H1 (cell line): ENCODE results near the gene TMEM150A. TPM values are rescaled to one million over a fixed set of nuclear protein-coding genes. Genes with fewer than 3 reads are reported as not detected.

ENCODE experiments used
- CTCF ChIA-PET: fragments of 300-600 bp; sonication (Branson Sonifier 250); formaldehyde crosslinking; loops from one replicate; lab custom pipeline; 2021; ENCODE audit not compliant: partially characterized antibody; lab: Charles Lee
- POLR2A ChIA-PET: fragments of 300-600 bp; sonication (Branson Sonifier 250); formaldehyde crosslinking; loops from one replicate; lab custom pipeline; 2021; ENCODE audit warnings: inconsistent platforms; ENCODE audit not compliant: partially characterized antibody; lab: Charles Lee
- DNase-seq, 2 experiments: peaks; one replicate each; pipeline versions ENCODE4 v3.0.0 to v3.0.0-alpha.2; 2010 to 2022; ENCODE audit warnings: low spot score in 2 of 2, low read depth in 1 of 2, mixed read lengths in 1 of 2
- FAIRE-seq: peaks from 2 replicates; lab custom pipeline; 2011; peaks lifted over from hg19 to GRCh38; lab: Jason Lieb, UNC
- H2AFZ ChIP-seq: 2 replicates; pipeline ENCODE4 v1.8.1; 2012; ENCODE audit warnings: low read length, inconsistent platforms
- H2AK5ac ChIP-seq: 2 replicates; pipeline ENCODE4 v1.6.1; 2013; ENCODE audit warnings: low read depth, low read length
- H2BK120ac ChIP-seq: replicated peaks from 2 replicates; pipeline ENCODE3; 2013; ENCODE audit warnings: low read depth, low read length, inconsistent platforms
- H2BK12ac ChIP-seq: 2 replicates; pipeline ENCODE4 v1.6.1; 2013; ENCODE audit warnings: low read depth, low read length
- H2BK15ac ChIP-seq: 2 replicates; pipeline ENCODE4 v1.6.1; 2013; ENCODE audit warnings: low read length
- H2BK20ac ChIP-seq: 2 replicates; pipeline ENCODE4 v1.6.1; 2013; ENCODE audit warnings: low read length
- H2BK5ac ChIP-seq: 2 replicates; pipeline ENCODE4 v1.6.1; 2013; ENCODE audit warnings: low read depth, low read length
- H3K14ac ChIP-seq: 2 replicates; pipeline ENCODE4 v1.6.1; 2013; ENCODE audit warnings: inconsistent platforms; ENCODE audit not compliant: insufficient read length
- H3K18ac ChIP-seq: 2 replicates; pipeline ENCODE4 v1.6.1; 2013; ENCODE audit warnings: low read length; ENCODE audit errors: extremely low read depth
- H3K23ac ChIP-seq: 2 replicates; pipeline ENCODE4 v1.6.1; 2013; ENCODE audit warnings: inconsistent platforms; ENCODE audit not compliant: insufficient read length
- H3K23me2 ChIP-seq: 2 replicates; pipeline ENCODE4 v1.6.1; 2013; ENCODE audit warnings: low read depth, low read length
- H3K27ac ChIP-seq: 2 replicates; pipeline ENCODE4 v1.6.1; 2011; ENCODE audit warnings: low read depth, low read length, inconsistent platforms
- H3K27me3 ChIP-seq, 4 experiments: replicated peaks in 1 of 4; 1 replicate in 1 of 4; 2 replicates in 3 of 4; pipeline versions ENCODE4 v1.6.1 to v1.8.1; 2011 to 2013; ENCODE audit warnings: low read length in 3 of 4, mild to moderate bottlenecking in 3 of 4, inconsistent platforms in 2 of 4, mixed read lengths in 2 of 4, moderate library complexity in 1 of 4; ENCODE audit not compliant: control insufficient read depth in 3 of 4, insufficient read depth in 3 of 4; ENCODE audit errors: extremely low read depth in 1 of 4
- H3K36me3 ChIP-seq, 4 experiments: 2 replicates each; pipeline versions ENCODE4 v1.6.1 to v1.8.1; 2011 to 2013; ENCODE audit warnings: mild to moderate bottlenecking in 4 of 4, low read length in 3 of 4, moderate library complexity in 2 of 4, control low read depth in 1 of 4, inconsistent platforms in 1 of 4; ENCODE audit not compliant: insufficient read depth in 4 of 4, control insufficient read depth in 2 of 4
- H3K4ac ChIP-seq: replicated peaks from 2 replicates; pipeline ENCODE3; 2013; ENCODE audit warnings: low read length, low read depth, mixed read lengths, inconsistent platforms; ENCODE audit not compliant: insufficient read length
- H3K4me1 ChIP-seq, 4 experiments: replicated peaks in 1 of 4; 1 replicate in 1 of 4; 2 replicates in 3 of 4; pipeline versions ENCODE4 v1.6.1 to v1.8.1; 2011 to 2013; ENCODE audit warnings: low read length in 3 of 4, inconsistent platforms in 2 of 4, mixed read lengths in 1 of 4; ENCODE audit not compliant: insufficient read depth in 4 of 4, control insufficient read depth in 3 of 4
- H3K4me2 ChIP-seq, 2 experiments: 2 replicates each; pipeline versions ENCODE4 v1.6.1 to v1.8.1; 2011 to 2013; ENCODE audit warnings: low read depth in 2 of 2, low read length in 2 of 2, control low read depth in 1 of 2, inconsistent platforms in 1 of 2, mild to moderate bottlenecking in 1 of 2; ENCODE audit not compliant: insufficient read depth in 1 of 2
- H3K4me3 ChIP-seq, 4 experiments: fragments of 200-600, 300-600 bp in 1 of 4; sonication (generic), shearing (Covaris generic), sonication (Bioruptor Twin) in 1 of 4; 2 replicates each; pipeline versions ENCODE4 v1.5.1 to v1.8.1; 2011 to 2016; ENCODE audit warnings: low read length in 4 of 4, low read depth in 3 of 4, control low read depth in 2 of 4, inconsistent platforms in 2 of 4, mild to moderate bottlenecking in 2 of 4, mixed read lengths in 1 of 4, moderate library complexity in 1 of 4; ENCODE audit not compliant: insufficient read depth in 2 of 4; ENCODE audit errors: extremely low read depth in 1 of 4
- H3K56ac ChIP-seq: replicated peaks from 2 replicates; pipeline ENCODE3; 2013; ENCODE audit warnings: low read depth, mild to moderate bottlenecking, mixed read lengths, low read length, inconsistent platforms; ENCODE audit not compliant: insufficient read length
- H3K79me1 ChIP-seq: 2 replicates; pipeline ENCODE4 v1.6.1; 2013; ENCODE audit warnings: low read depth, low read length, control low read depth
- H3K79me2 ChIP-seq, 2 experiments: 2 replicates each; pipeline versions ENCODE4 v1.6.1 to v1.8.1; 2012 to 2013; ENCODE audit warnings: low read length in 2 of 2, mild to moderate bottlenecking in 2 of 2, inconsistent platforms in 1 of 2; ENCODE audit not compliant: insufficient read depth in 2 of 2, control insufficient read depth in 1 of 2
- H3K9ac ChIP-seq, 4 experiments: replicated peaks in 1 of 4; 1 replicate in 1 of 4; 2 replicates in 3 of 4; pipeline versions ENCODE4 v1.6.1 to v1.8.1; 2011 to 2013; ENCODE audit warnings: low read depth in 3 of 4, low read length in 3 of 4, control low read depth in 2 of 4, mild to moderate bottlenecking in 2 of 4, moderate library complexity in 2 of 4, inconsistent platforms in 1 of 4; ENCODE audit errors: extremely low read depth in 1 of 4
- H3K9me3 ChIP-seq, 2 experiments: 2 replicates each; pipeline versions ENCODE4 v1.6.1 to v1.8.1; 2012 to 2013; ENCODE audit warnings: mild to moderate bottlenecking in 2 of 2, moderate library complexity in 2 of 2, control low read depth in 1 of 2, inconsistent platforms in 1 of 2, low read depth in 1 of 2, low read length in 1 of 2, mixed read lengths in 1 of 2; ENCODE audit not compliant: insufficient read depth in 2 of 2
- H4K20me1 ChIP-seq, 2 experiments: replicated peaks in 1 of 2; 2 replicates each; pipeline versions ENCODE3 to v1.8.1; 2011 to 2013; ENCODE audit warnings: inconsistent platforms in 2 of 2, low read length in 2 of 2, mild to moderate bottlenecking in 1 of 2; ENCODE audit not compliant: insufficient read depth in 2 of 2, control insufficient read depth in 1 of 2
- H4K5ac ChIP-seq: 2 replicates; pipeline ENCODE4 v1.6.1; 2013; ENCODE audit warnings: low read length, low read depth, mixed read lengths, inconsistent platforms; ENCODE audit not compliant: insufficient read length
- H4K8ac ChIP-seq: 2 replicates; pipeline ENCODE4 v1.8.0; 2013; ENCODE audit warnings: mild to moderate bottlenecking, moderate library complexity, low read length, inconsistent platforms; ENCODE audit not compliant: insufficient read depth; ENCODE audit errors: extremely low read depth
- H4K91ac ChIP-seq: replicated peaks from 2 replicates; pipeline ENCODE3; 2013; ENCODE audit warnings: low read length, mixed read lengths, inconsistent platforms; ENCODE audit not compliant: insufficient read length
- JUND ChIP-seq: IDR thresholded peaks from 2 replicates; pipeline ENCODE4 v1.6.1; 2011; ENCODE audit warnings: mild to moderate bottlenecking, improper control_type of control experiment, low read length
- MAFK ChIP-seq: IDR thresholded peaks from 2 replicates; pipeline ENCODE4 v1.6.1; 2012; ENCODE audit warnings: low read depth, mild to moderate bottlenecking, improper control_type of control experiment, low read length
- SAP30 ChIP-seq: fragments of 300-600 bp; sonication (generic); IDR thresholded peaks from 2 replicates; pipeline ENCODE4 v1.7.1; 2012; ENCODE audit warnings: low read length, moderate library complexity, mild to moderate bottlenecking, inconsistent platforms; ENCODE audit not compliant: insufficient read depth, insufficient replicate concordance
- TAF1 ChIP-seq: IDR thresholded peaks from 2 replicates; pipeline ENCODE4 v1.6.1; 2011; ENCODE audit warnings: mild to moderate bottlenecking, low read depth, low read length
- TCF12 ChIP-seq: IDR thresholded peaks from 2 replicates; pipeline ENCODE4 v1.6.1; 2011; ENCODE audit warnings: low read depth, mild to moderate bottlenecking, low read length
- WGBS, 2 experiments: shearing (Covaris generic) in 1 of 2; methylation state at CpG; one replicate each; pipeline versions ENCODE4 v1.1.6 to v1.1.7; 2013 to 2015; ENCODE audit warnings: low lambda C conversion rate in 2 of 2, mixed read lengths in 2 of 2, inconsistent platforms in 1 of 2, low coverage in 1 of 2, missing lambda C conversion rate in 1 of 2; ENCODE audit not compliant: insufficient replicate concordance in 2 of 2, insufficient coverage in 1 of 2, insufficient read length in 1 of 2; ENCODE audit errors: extremely low coverage in 1 of 2, missing lambda C conversion rate in 1 of 2; 5-methylcytosine and 5-hydroxymethylcytosine counted together
- polyA plus RNA-seq, 7 experiments: library from polyadenylated mRNA; depleted of rRNA in 3 of 7; stranded (reverse) in 5 of 7; unstranded in 2 of 7; fragments of >200 nt in 5 of 7; fragments of 200-250 nt in 2 of 7; gene quantifications; 1 replicate in 5 of 7; 2 replicates in 1 of 7; 4 replicates in 1 of 7; pipeline versions ENCODE4 v1.2.1 to v1.2.3, GENCODE V29; 2011 to 2013; ENCODE audit warnings: missing spikeins in 2 of 7, mixed read lengths in 2 of 7
- total RNA-seq: library from RNA; stranded (reverse); fragmentation: NEBNext Ultra II Directional; extraction: Animal tissue kit (Norgen Biotek cat#: 25700); gene quantifications from 2 replicates; pipeline ENCODE4 v1.2.1, GENCODE V29; 2021
- TF ChIP-seq, protein P1 (sequence below): IDR thresholded peaks from 2 replicates; pipeline ENCODE4 v1.6.1; 2012; ENCODE audit warnings: low read length, inconsistent platforms

TMEM150A gene
- total and polyA plus RNA-seq, 2 of the 8 experiments (the other 6 are each of a cell fraction or from before 2014, with no cell fraction given): 19.8 to 29.9 TPM

DNA sequence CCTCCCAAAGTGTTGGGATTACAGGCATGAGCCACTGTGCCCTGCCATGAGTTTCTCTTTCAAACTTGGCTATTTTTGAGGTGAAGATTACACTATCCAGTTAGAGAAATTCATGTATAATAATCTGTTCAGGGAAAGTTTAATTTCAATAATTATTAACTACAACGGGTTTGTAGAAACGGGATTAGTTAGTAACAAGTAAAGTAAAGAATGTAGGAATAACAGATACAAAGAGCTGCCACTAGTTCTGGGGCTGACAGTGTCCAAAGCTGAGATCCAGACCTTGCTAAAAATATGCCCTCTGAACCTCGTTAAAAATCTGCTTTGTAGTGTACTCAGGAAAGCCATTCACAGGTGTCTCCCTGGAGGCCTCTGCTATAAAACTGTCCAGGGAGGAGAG is 48.6 kb upstream of the TMEM150A start:
- 0 out of 2 replicates have a peak, but pooled peaks cover 2% of the 10 kb centered on the region for H3K23me2 ChIP-seq
- WGBS, 2 experiments: 100% methylated on average over 3 of the region's 3 CpGs; no CpG with 5 or more reads in 1 of the 2 experiments
- CTCF ChIA-PET: interaction anchor here (0.8 to 8.4 kb wide), 6 partner anchors 9 to 55 kb away, joined by 3 to 69 read pairs (median 6); no protein-coding TSS in a partner anchor
- no peak for TF ChIP-seq JUND
- TF ChIP-seq MAFK: no peak
- TF ChIP-seq, protein P1, sequence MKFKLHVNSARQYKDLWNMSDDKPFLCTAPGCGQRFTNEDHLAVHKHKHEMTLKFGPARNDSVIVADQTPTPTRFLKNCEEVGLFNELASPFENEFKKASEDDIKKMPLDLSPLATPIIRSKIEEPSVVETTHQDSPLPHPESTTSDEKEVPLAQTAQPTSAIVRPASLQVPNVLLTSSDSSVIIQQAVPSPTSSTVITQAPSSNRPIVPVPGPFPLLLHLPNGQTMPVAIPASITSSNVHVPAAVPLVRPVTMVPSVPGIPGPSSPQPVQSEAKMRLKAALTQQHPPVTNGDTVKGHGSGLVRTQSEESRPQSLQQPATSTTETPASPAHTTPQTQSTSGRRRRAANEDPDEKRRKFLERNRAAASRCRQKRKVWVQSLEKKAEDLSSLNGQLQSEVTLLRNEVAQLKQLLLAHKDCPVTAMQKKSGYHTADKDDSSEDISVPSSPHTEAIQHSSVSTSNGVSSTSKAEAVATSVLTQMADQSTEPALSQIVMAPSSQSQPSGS: no peak
- TF ChIP-seq TCF12: no peak
- no peak for TF ChIP-seq SAP30
- TF ChIP-seq TAF1: no peak

More for the DNA sequence above, 48.6 kb upstream of the TMEM150A start:
- Histone ChIP-seq H3K79me1 (no peaks in the 10 kb centered on the region), H3K4ac (no peak overlapping the region), H3K23ac (no peak overlapping the region), H3K4me3 (no peak overlapping the region), H3K27ac (no peak overlapping the region), H4K5ac (no peak overlapping the region), H3K56ac (no peak overlapping the region), H3K9me3 (no peaks in the 10 kb centered on the region), H2AFZ (no peak overlapping the region), H2BK120ac (no peak overlapping the region), H4K20me1 (peaks cover 0 to 2% of the 10 kb centered on the region in 2 experiments), H2BK5ac (no peak overlapping the region), H3K4me1 (0 out of 7 replicates have a peak, but pooled peaks cover 0 to 3% (median 0%) of the 10 kb centered on the region in 4 experiments), H2AK5ac (no peak overlapping the region), H3K27me3 (no peaks in the 10 kb centered on the region), H3K14ac (no peak overlapping the region), H2BK20ac (no peak overlapping the region), H3K4me2 (no peak overlapping the region), H2BK12ac (no peak overlapping the region), H2BK15ac (no peak overlapping the region), H4K91ac (no peak overlapping the region), H3K36me3 (peaks cover 22 to 67% (median 45%) of the 10 kb centered on the region in 4 experiments), H4K8ac (no peak overlapping the region), H3K9ac (no peak overlapping the region), H3K18ac (no peak overlapping the region), H3K79me2 (no peaks in the 10 kb centered on the region)
- POLR2A ChIA-PET: interaction anchor here (1.8 to 2.0 kb wide), 2 partner anchors 10 to 14 kb away, joined by 3 to 7 read pairs; no protein-coding TSS in a partner anchor
- no peak for FAIRE-seq
- DNase-seq: no peak
